AG04449 (cell line): Measurements from ENCODE around the gene UROS.
A peak's percentile ranks its signal among the peaks of the same experiment; 100 is the strongest.

Experiments
- CTCF ChIA-PET: fragments of 350-600 bp; formaldehyde crosslinking; extraction: SDS; loops from one replicate; lab custom pipeline; 2021; ENCODE audit warnings: antibody characterized with exemption; lab: Yijun Ruan, JAX
- POLR2A ChIA-PET: fragments of 400-600, 350-600 bp; formaldehyde crosslinking; extraction: SDS; loops from one replicate; lab custom pipeline; 2020; ENCODE audit warnings: antibody characterized with exemption, inconsistent platforms; lab: Yijun Ruan, JAX
- DNase-seq: peaks from one replicate; pipeline ENCODE4 v3.0.0-alpha.2; 2010; ENCODE audit warnings: low read depth, low spot score
- H3K4me3 ChIP-seq: 2 replicates; pipeline ENCODE4 v1.5.1; 2011; ENCODE audit warnings: low read depth, mild to moderate bottlenecking, control low read depth, low read length
- CTCF ChIP-seq: IDR thresholded peaks from one replicate; pipeline ENCODE4 v1.5.1; 2011; ENCODE audit warnings: mild to moderate bottlenecking, moderate library complexity, low read length, control low read depth, inconsistent platforms; ENCODE audit not compliant: insufficient read depth; ENCODE audit errors: missing control alignments

UROS gene

GRCh38 chr10:125824736-125825135, 1.7 kb upstream of the UROS start:
- ChIA-PET POLR2A (no interaction called here), CTCF (no interaction called here)
- DNase-seq, result no peak
- no peak for TF ChIP-seq CTCF
- H3K4me3 ChIP-seq, result peak overlapping the region; percentile 97

GRCh38 chr10:125823663-125824251, 699 bp upstream of the UROS start:
- peak overlapping the region; percentile 97 for H3K4me3 ChIP-seq
- TF ChIP-seq CTCF, result no peak
- POLR2A ChIA-PET, result no interaction called here
- CTCF ChIA-PET, result no interaction called here
- no peak for DNase-seq

GRCh38 chr10:125820701-125821100, 2.4 kb downstream of the UROS start:
- no peak overlapping the region for H3K4me3 ChIP-seq
- POLR2A ChIA-PET, result no interaction called here
- no peak for DNase-seq
- CTCF ChIA-PET, result interaction anchor here (0.5 kb wide), 1 partner anchor 42 kb away, joined by 3 read pairs; no protein-coding TSS in a partner anchor
- no peak for TF ChIP-seq CTCF

GRCh38 chr10:125817337-125817946, 5.6 kb downstream of the UROS start:
- no peak overlapping the region for H3K4me3 ChIP-seq
- ChIA-PET POLR2A (no interaction called here), CTCF (interaction anchor here (1.0 kb wide), 1 partner anchor 14 kb away, joined by 3 read pairs; no protein-coding TSS in a partner anchor)
- no peak for DNase-seq
- TF ChIP-seq CTCF, result no peak

GRCh38 chr10:125816548-125816947, 6.5 kb downstream of the UROS start:
- no peak overlapping the region for H3K4me3 ChIP-seq
- ChIA-PET CTCF (interaction anchor here (1.0 kb wide), 1 partner anchor 14 kb away, joined by 3 read pairs; no protein-coding TSS in a partner anchor), POLR2A (no interaction called here)
- TF ChIP-seq CTCF, result no peak
- DNase-seq, result no peak

GRCh38 chr10:125815764-125816163, 7.3 kb downstream of the UROS start:
- POLR2A ChIA-PET, result no interaction called here
- H3K4me3 ChIP-seq, result no peak overlapping the region
- DNase-seq, result no peak
- CTCF ChIA-PET, result no interaction called here
- no peak for TF ChIP-seq CTCF
